ENCODE data around the gene ARHGAP31.
"Not testable (repeated sequence)": the region's sequence is repeated elsewhere in the genome, so short reads cannot be mapped to it uniquely, and the experiment has no call there.

The ARHGAP31 gene

GRCh38 chr3:119293871-119294695 is at the start of gene ARHGAP31:
TSS of gene ARHGAP31 (plus strand) at chr3:119294383. CDS start at chr3:119294905, 522 bp downstream.
- peak; percentile 63 for DNase-seq (ENCODE audit: low read depth)

DNA sequence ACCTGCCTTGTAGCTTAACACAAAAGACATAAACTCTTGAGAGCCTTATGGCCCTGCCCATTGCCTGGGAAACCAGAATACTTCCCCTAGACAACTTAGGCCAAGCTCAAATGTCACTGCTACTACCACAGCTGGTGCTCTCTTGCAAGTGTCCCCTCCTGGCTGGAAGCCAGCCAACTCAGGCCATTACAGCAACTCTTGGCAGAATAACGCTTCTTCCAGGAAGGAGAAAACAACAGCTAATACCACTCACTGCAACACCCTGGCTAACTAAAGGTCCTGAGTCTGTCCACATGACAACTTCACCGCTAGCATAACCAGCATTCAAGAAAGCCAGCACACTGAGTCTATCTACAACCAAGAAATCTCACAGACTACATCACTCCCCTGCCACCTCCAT is 48.4 kb upstream of the ARHGAP31 start:
- no peak for DNase-seq (ENCODE audit: low read depth)

DNA sequence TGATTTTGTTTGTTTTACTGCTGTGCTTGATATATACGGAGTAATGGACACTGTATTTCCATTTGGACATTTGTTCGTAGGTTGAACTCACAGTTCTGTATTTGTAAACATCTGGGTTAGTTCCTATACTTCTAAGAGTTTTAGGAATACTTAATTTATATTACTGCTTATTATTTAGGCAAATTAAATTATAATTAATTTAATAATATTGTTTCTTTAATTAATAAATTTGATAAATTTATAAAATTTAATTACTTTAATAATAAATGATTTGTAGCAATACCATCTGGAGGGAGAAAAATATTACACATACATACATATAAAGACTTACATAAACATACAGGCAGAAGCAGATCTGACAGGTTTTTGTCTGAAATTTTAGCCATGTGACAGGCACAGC is 39.0 kb upstream of the ARHGAP31 start:
- no peak for DNase-seq (ENCODE audit: low read depth)

DNA sequence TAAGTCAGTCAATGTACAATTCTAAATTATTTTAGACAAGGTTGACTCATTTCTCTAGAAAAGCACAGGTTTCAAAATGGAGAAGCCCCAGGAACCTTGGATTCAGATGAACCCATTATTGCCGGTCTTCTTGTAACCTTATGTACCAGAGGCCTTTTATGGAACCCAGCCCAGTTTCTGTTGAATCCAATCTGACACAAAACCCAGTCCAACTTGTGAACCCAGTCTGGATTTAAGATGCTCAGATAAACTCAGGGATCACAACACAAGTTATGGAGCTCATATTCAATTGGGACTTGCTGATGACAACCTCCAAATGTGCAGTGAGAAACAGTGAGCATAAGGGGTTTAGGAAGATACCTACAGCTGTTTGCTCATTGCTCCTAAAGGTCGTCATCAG is 37.1 kb upstream of the ARHGAP31 start:
- DNase-seq (ENCODE audit: low read depth): no peak

DNA sequence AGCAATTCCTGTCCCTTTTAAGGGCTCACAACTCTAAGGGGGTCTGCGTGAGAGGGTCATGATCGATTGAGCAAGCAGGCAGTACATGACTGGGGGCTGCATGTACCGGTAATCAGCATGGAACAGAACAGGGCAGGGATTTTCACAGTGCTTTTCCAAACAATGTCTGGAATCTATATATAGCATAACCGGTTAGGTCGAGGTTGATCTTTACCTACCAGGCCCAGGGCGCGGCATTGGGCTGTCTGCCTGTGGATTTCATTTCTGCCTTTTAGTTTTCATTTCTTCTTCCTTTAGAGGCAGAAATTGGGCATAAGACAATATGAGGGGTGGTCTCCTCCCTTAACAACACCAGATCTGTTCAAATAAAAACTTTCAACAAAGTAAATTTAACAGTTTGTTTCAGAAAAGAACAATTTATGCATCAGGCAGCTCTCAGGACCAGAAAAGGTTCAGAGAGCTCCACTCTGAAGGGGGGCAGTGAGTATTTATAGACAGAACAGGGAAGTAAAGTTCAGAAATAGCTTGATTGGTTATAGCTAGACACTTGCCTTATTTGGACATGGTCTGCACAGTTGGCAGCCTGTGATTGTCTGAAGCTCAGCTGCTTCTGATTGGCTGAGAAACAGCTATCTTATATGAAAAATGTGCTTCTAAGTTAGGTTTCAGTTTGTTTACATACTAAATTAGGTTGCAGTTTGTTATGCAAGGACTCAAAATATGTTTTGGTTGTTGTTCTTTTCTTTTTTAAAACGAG is 36.4 kb upstream of the ARHGAP31 start:
- no peak for DNase-seq (ENCODE audit: low read depth)

DNA sequence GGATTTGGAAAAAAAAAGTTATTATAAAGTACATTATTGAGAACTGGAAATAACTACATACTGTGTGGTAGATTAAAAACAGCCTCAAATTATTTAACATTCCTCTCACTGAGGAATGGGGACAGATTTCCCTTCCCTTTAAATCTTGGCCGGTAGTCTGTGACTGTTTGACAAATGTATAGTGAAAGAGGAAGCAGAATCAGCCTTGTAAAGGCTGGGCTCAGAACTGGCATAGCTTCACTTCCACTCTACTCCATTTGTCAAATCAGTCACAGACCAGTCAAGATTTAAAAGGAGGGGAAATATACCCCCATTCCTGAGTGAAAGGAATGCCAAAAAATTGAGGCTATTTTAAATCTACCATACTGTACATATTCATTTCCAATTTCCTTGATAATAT is 35.3 kb upstream of the ARHGAP31 start:
- DNase-seq (ENCODE audit: low read depth): no peak

- no peak for DNase-seq (ENCODE audit: low read depth)
Measured at GRCh38 chr3:119259821-119260220, 34.4 kb upstream of the ARHGAP31 start.

- no peak for DNase-seq (ENCODE audit: low read depth)
Measured at GRCh38 chr3:119261055-119261454, 33.1 kb upstream of the ARHGAP31 start.

DNA sequence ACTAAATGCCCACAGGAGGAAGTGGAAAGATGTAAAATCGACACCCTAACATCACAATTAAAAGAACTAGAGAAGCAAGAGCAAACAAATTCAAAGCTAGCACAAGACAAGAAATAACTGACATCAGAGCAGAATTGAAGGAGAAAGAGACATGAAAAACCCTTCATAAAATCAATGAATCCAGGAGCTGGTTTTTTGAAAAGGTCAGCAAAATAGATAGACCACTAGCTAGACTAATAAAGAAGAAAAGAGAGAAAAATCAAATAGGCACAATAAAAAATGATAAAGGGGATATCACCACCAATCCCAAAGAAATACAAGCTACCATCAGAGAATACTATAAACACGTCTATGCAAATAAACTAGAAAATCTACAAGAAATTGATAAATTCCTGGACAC is 24.0 kb upstream of the ARHGAP31 start:
- DNase-seq (ENCODE audit: low read depth): not testable (repeated sequence)

DNA sequence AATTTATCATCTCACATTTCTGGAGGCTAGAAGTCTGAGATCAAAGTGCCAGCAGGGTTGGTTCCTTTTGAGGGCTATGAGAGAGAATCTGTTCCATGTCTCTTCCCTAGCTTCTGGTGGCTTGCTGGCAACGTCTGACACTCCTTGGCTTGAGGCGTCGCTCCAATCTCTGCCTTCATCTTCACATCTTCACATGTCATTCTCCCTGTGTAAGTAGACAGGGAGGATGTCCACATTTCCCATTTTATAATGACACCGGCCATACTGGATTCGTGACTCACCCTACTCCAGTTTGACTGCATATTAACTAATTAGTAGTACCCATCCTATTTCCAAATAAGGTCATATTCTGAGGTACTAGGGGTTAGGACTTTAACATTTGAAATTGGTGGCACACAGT is 17.5 kb upstream of the ARHGAP31 start:
- no peak for DNase-seq (ENCODE audit: low read depth)

DNA sequence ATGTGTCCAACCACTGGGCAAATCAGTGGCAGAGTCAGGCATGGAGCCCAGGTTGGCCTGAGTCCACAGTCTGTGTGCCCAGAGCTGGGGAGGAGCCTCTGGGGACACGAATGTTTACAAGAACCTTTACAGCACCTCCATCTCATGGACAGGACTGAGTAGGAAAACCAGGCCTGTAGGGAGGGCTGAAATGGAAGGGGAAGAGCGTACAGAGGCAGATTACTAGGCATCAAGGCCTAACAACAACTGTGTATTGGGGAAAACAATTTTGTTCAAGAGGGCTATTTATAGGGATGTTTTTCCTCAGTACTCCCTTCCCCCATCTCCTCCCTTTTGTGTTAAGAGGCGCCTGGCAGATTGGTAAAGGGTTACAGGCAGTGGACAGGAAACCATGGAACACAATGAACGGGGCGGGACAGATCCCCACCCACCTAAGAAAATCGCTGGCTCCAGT is 15.1 kb upstream of the ARHGAP31 start:
- DNase-seq (ENCODE audit: low read depth): no peak

DNA sequence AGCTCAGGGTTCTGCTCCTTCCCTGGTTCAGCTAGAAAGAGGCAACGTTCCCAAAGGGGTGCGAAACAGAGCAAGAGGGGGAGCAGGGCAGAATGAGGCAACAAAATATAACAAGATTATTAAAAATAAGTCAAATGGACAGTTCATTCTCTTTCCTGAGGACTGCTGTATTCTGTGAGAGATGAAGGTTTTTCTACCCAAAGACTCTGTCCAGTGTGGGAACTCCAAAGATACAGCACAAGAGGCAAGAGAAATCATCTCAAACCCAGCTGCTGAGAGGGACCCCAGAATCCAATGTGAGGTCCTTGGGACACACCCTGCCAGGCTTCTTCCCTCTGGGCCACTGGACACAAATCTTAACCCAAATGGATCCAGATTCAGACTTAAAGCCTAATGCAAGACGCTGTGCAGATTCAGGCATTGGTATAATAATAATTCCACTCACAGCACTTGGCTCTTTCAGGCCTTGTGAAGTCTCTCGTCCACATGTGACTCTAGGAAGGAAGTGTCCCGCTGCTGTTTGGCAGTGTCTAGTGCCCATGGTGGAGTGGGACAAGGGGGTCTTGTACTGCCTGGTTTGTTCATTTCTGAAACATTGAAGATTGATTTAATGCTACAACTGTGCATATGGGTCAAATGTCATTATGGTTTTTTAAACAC is 14.5 kb upstream of the ARHGAP31 start:
- DNase-seq (ENCODE audit: low read depth): no peak

GRCh38 chr3:119288669-119289403 is 5.3 kb upstream of the ARHGAP31 start:
- no peak for DNase-seq (ENCODE audit: low read depth)

GRCh38 chr3:119289404-119289770 is 4.8 kb upstream of the ARHGAP31 start:
- no peak for DNase-seq (ENCODE audit: low read depth)

DNA sequence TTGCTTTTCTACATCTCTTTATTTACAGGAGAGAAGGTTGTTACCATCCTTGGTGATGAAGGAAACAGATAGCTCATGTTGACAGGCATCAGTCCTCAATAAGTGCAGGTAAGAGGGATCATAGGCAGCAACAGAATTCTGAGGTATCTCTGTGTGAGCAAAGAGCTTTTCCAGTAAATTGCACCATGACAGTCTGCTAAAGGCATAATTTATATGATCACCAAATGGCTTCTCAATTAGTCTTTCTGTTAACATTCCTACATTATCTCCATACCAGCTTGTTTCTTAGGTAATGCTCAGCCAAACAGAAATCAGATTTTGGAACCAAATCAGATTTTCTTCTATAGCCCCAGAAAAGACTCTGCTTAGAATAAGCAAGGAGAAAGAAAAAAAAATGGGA is 3.6 kb upstream of the ARHGAP31 start:
- no peak for DNase-seq (ENCODE audit: low read depth)

GRCh38 chr3:119291062-119291700 is 3.0 kb upstream of the ARHGAP31 start:
- no peak for DNase-seq (ENCODE audit: low read depth)

DNA sequence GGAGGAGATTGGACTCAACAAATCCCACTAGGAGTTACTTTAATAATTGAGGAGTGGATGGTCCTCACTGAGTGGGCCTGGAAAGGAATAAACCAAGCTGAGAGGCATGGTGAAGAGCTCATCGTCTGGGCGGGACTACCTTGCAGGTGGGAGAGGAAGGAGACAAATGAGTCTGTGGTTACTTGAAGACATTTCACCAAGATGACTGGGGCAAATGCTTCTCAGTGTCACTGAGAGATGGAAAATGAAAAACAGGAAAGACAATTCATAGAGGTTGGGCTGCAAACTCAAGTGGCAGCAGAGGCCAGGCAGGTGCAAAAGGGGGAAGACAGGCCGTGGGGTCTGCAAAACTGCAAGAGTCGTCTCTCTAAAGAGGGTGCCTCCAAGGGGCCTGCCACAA is 1.5 kb upstream of the ARHGAP31 start:
- no peak for DNase-seq (ENCODE audit: low read depth)

GRCh38 chr3:119293105-119293870 is 895 bp upstream of the ARHGAP31 start:
- DNase-seq (ENCODE audit: low read depth): no peak

DNA sequence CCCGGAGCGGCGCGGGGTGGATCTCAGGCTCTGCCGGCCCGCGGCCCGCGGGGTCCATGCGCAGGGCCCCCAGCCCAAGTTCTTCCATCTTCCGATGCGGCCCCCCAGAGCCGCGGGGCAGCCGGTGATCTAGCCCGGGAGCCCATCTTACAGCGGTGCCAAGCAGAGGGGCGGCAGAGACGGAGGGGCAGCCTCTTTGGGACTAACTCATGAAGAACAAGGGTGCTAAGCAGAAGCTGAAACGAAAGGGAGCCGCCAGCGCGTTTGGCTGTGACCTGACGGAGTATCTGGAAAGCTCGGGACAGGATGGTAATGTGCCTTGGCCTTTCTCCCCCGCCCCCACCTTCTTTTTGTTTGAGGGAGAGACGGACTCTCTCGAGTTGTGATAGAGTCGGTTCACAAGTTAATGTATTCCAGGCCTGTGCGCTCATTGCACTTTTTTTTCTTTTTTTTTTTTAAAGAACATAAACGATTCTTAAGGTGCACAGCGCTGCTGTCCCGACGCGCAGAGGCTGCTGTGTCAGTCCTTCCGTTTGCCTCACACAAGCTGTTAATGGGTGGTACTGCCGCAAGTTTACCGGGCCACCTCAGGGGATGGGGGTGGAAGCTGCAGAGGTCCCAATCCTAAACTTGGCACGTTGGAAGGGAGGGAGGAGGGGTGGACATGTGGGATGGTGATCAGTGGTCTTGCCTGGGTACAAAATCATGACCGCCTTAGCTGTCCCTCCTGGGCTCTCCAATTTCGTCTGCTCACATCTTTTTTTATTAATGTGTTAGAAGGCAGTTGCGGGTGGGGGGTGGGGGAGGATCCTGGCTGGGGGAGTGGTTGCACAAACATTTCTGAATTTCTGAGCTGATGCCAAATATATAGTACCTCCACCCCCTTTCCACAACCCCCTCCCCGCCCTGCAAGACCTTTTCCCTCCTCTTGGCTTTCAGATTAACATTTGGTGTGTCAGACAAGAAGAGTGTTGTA is 801 bp downstream of the ARHGAP31 start:
- no peak for DNase-seq (ENCODE audit: low read depth)

All from stimulated activated CD8-positive, alpha-beta memory T cell treated with anti-CD3 and anti-CD28 coated beads, Interleukin-15, amount 100 ng/mL, for 24 hours (primary cell).